Measurements from ENCODE around the gene HEATR3. TPM values are rescaled to one million over a fixed set of nuclear protein-coding genes. Genes with fewer than 3 reads are reported as not detected.

Gene HEATR3
- total and polyA plus RNA-seq, 2 of the 8 experiments (the other 6 are each of a cell fraction or from before 2014, with no cell fraction given), result 13.0 to 29.2 TPM

DNA sequence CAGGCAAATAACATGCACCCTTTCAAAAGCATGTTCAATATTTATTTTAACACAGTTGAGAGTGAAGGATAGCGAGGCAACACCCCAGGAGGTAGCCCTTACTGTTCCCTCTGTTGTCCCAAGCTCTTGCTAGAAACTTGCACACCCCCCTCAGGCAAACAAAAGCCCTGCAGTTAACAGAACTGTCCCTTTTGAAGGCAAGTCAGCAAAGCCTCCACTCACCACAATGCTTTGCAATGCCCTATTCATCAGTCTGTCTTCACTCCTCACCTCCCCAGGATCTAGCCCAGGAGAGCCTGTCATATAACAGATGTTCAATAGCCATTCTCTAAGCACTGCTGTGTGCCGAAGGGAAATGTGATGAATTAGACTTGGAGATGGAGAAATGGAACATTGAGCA, 44.2 kb upstream of the HEATR3 start (continued):
- TF ChIP-seq, protein P1, sequence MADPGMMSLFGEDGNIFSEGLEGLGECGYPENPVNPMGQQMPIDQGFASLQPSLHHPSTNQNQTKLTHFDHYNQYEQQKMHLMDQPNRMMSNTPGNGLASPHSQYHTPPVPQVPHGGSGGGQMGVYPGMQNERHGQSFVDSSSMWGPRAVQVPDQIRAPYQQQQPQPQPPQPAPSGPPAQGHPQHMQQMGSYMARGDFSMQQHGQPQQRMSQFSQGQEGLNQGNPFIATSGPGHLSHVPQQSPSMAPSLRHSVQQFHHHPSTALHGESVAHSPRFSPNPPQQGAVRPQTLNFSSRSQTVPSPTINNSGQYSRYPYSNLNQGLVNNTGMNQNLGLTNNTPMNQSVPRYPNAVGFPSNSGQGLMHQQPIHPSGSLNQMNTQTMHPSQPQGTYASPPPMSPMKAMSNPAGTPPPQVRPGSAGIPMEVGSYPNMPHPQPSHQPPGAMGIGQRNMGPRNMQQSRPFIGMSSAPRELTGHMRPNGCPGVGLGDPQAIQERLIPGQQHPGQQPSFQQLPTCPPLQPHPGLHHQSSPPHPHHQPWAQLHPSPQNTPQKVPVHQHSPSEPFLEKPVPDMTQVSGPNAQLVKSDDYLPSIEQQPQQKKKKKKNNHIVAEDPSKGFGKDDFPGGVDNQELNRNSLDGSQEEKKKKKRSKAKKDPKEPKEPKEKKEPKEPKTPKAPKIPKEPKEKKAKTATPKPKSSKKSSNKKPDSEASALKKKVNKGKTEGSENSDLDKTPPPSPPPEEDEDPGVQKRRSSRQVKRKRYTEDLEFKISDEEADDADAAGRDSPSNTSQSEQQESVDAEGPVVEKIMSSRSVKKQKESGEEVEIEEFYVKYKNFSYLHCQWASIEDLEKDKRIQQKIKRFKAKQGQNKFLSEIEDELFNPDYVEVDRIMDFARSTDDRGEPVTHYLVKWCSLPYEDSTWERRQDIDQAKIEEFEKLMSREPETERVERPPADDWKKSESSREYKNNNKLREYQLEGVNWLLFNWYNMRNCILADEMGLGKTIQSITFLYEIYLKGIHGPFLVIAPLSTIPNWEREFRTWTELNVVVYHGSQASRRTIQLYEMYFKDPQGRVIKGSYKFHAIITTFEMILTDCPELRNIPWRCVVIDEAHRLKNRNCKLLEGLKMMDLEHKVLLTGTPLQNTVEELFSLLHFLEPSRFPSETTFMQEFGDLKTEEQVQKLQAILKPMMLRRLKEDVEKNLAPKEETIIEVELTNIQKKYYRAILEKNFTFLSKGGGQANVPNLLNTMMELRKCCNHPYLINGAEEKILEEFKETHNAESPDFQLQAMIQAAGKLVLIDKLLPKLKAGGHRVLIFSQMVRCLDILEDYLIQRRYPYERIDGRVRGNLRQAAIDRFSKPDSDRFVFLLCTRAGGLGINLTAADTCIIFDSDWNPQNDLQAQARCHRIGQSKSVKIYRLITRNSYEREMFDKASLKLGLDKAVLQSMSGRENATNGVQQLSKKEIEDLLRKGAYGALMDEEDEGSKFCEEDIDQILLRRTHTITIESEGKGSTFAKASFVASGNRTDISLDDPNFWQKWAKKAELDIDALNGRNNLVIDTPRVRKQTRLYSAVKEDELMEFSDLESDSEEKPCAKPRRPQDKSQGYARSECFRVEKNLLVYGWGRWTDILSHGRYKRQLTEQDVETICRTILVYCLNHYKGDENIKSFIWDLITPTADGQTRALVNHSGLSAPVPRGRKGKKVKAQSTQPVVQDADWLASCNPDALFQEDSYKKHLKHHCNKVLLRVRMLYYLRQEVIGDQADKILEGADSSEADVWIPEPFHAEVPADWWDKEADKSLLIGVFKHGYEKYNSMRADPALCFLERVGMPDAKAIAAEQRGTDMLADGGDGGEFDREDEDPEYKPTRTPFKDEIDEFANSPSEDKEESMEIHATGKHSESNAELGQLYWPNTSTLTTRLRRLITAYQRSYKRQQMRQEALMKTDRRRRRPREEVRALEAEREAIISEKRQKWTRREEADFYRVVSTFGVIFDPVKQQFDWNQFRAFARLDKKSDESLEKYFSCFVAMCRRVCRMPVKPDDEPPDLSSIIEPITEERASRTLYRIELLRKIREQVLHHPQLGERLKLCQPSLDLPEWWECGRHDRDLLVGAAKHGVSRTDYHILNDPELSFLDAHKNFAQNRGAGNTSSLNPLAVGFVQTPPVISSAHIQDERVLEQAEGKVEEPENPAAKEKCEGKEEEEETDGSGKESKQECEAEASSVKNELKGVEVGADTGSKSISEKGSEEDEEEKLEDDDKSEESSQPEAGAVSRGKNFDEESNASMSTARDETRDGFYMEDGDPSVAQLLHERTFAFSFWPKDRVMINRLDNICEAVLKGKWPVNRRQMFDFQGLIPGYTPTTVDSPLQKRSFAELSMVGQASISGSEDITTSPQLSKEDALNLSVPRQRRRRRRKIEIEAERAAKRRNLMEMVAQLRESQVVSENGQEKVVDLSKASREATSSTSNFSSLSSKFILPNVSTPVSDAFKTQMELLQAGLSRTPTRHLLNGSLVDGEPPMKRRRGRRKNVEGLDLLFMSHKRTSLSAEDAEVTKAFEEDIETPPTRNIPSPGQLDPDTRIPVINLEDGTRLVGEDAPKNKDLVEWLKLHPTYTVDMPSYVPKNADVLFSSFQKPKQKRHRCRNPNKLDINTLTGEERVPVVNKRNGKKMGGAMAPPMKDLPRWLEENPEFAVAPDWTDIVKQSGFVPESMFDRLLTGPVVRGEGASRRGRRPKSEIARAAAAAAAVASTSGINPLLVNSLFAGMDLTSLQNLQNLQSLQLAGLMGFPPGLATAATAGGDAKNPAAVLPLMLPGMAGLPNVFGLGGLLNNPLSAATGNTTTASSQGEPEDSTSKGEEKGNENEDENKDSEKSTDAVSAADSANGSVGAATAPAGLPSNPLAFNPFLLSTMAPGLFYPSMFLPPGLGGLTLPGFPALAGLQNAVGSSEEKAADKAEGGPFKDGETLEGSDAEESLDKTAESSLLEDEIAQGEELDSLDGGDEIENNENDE (IDR thresholded peaks at IDR 0.05; ENCODE audit: insufficient replicate concordance, low read length), result no peak
- TF ChIP-seq BRCA1 (IDR thresholded peaks at IDR 0.05; ENCODE audit: low read depth, low read length), result no peak
- no peak for TF ChIP-seq FOSL1 (IDR thresholded peaks at IDR 0.05; ENCODE audit: insufficient read depth, low read depth, low read length)
- TF ChIP-seq CTCF (IDR thresholded peaks at IDR 0.05; ENCODE audit: control extremely low read depth in 1 of 3, insufficient read depth in 1 of 3, low read depth in 1 of 3, low read length in 3 of 3), result peak in 2 of 3 experiments; percentile 54 to 58; a peak in 3 of 4 replicates
- TF ChIP-seq BACH1 (IDR thresholded peaks at IDR 0.05; ENCODE audit: low read length), result no peak
- TF ChIP-seq MAX (IDR thresholded peaks at IDR 0.05), result no peak
- TF ChIP-seq ASH2L (IDR thresholded peaks at IDR 0.05; ENCODE audit: low read length), result no peak
- TF ChIP-seq SIN3A (conservative IDR thresholded peaks at IDR 0.05 in 1 of 2, IDR thresholded peaks at IDR 0.05 in 1 of 2; ENCODE audit: low read depth in 1 of 2, low read length in 2 of 2), result no peak
- no peak for TF ChIP-seq POLR2A (IDR thresholded peaks at IDR 0.05; ENCODE audit: control extremely low read depth in 1 of 2, low read depth in 2 of 2, low read length in 2 of 2)
